H1 (cell line): Measurements from ENCODE around the gene SIK3. TPM values are rescaled to one million over a fixed set of nuclear protein-coding genes. Genes with fewer than 3 reads are reported as not detected.

Experiments used
- CTCF ChIA-PET: fragments of 300-600 bp; sonication (Branson Sonifier 250); formaldehyde crosslinking; loops from one replicate; lab custom pipeline; 2021; ENCODE audit not compliant: partially characterized antibody; lab: Charles Lee
- POLR2A ChIA-PET: fragments of 300-600 bp; sonication (Branson Sonifier 250); formaldehyde crosslinking; loops from one replicate; lab custom pipeline; 2021; ENCODE audit warnings: inconsistent platforms; ENCODE audit not compliant: partially characterized antibody; lab: Charles Lee
- DNase-seq, 2 experiments: peaks; one replicate each; pipeline versions ENCODE4 v3.0.0 to v3.0.0-alpha.2; 2010 to 2022; ENCODE audit warnings: low spot score in 2 of 2, low read depth in 1 of 2, mixed read lengths in 1 of 2
- FAIRE-seq: peaks from 2 replicates; lab custom pipeline; 2011; peaks lifted over from hg19 to GRCh38; lab: Jason Lieb, UNC
- H2AFZ ChIP-seq: 2 replicates; pipeline ENCODE4 v1.8.1; 2012; ENCODE audit warnings: low read length, inconsistent platforms
- H2AK5ac ChIP-seq: 2 replicates; pipeline ENCODE4 v1.6.1; 2013; ENCODE audit warnings: low read depth, low read length
- H2BK120ac ChIP-seq: replicated peaks from 2 replicates; pipeline ENCODE3; 2013; ENCODE audit warnings: low read depth, low read length, inconsistent platforms
- H2BK12ac ChIP-seq: 2 replicates; pipeline ENCODE4 v1.6.1; 2013; ENCODE audit warnings: low read depth, low read length
- H2BK15ac ChIP-seq: 2 replicates; pipeline ENCODE4 v1.6.1; 2013; ENCODE audit warnings: low read length
- H2BK20ac ChIP-seq: 2 replicates; pipeline ENCODE4 v1.6.1; 2013; ENCODE audit warnings: low read length
- H2BK5ac ChIP-seq: 2 replicates; pipeline ENCODE4 v1.6.1; 2013; ENCODE audit warnings: low read depth, low read length
- H3K14ac ChIP-seq: 2 replicates; pipeline ENCODE4 v1.6.1; 2013; ENCODE audit warnings: inconsistent platforms; ENCODE audit not compliant: insufficient read length
- H3K18ac ChIP-seq: 2 replicates; pipeline ENCODE4 v1.6.1; 2013; ENCODE audit warnings: low read length; ENCODE audit errors: extremely low read depth
- H3K23ac ChIP-seq: 2 replicates; pipeline ENCODE4 v1.6.1; 2013; ENCODE audit warnings: inconsistent platforms; ENCODE audit not compliant: insufficient read length
- H3K23me2 ChIP-seq: 2 replicates; pipeline ENCODE4 v1.6.1; 2013; ENCODE audit warnings: low read depth, low read length
- H3K27ac ChIP-seq: 2 replicates; pipeline ENCODE4 v1.6.1; 2011; ENCODE audit warnings: low read depth, low read length, inconsistent platforms
- H3K27me3 ChIP-seq, 4 experiments: replicated peaks in 1 of 4; 1 replicate in 1 of 4; 2 replicates in 3 of 4; pipeline versions ENCODE4 v1.6.1 to v1.8.1; 2011 to 2013; ENCODE audit warnings: low read length in 3 of 4, mild to moderate bottlenecking in 3 of 4, inconsistent platforms in 2 of 4, mixed read lengths in 2 of 4, moderate library complexity in 1 of 4; ENCODE audit not compliant: control insufficient read depth in 3 of 4, insufficient read depth in 3 of 4; ENCODE audit errors: extremely low read depth in 1 of 4
- H3K36me3 ChIP-seq, 4 experiments: 2 replicates each; pipeline versions ENCODE4 v1.6.1 to v1.8.1; 2011 to 2013; ENCODE audit warnings: mild to moderate bottlenecking in 4 of 4, low read length in 3 of 4, moderate library complexity in 2 of 4, control low read depth in 1 of 4, inconsistent platforms in 1 of 4; ENCODE audit not compliant: insufficient read depth in 4 of 4, control insufficient read depth in 2 of 4
- H3K4ac ChIP-seq: replicated peaks from 2 replicates; pipeline ENCODE3; 2013; ENCODE audit warnings: low read length, low read depth, mixed read lengths, inconsistent platforms; ENCODE audit not compliant: insufficient read length
- H3K4me1 ChIP-seq, 4 experiments: replicated peaks in 1 of 4; 1 replicate in 1 of 4; 2 replicates in 3 of 4; pipeline versions ENCODE4 v1.6.1 to v1.8.1; 2011 to 2013; ENCODE audit warnings: low read length in 3 of 4, inconsistent platforms in 2 of 4, mixed read lengths in 1 of 4; ENCODE audit not compliant: insufficient read depth in 4 of 4, control insufficient read depth in 3 of 4
- H3K4me2 ChIP-seq, 2 experiments: 2 replicates each; pipeline versions ENCODE4 v1.6.1 to v1.8.1; 2011 to 2013; ENCODE audit warnings: low read depth in 2 of 2, low read length in 2 of 2, control low read depth in 1 of 2, inconsistent platforms in 1 of 2, mild to moderate bottlenecking in 1 of 2; ENCODE audit not compliant: insufficient read depth in 1 of 2
- H3K4me3 ChIP-seq, 4 experiments: fragments of 200-600, 300-600 bp in 1 of 4; sonication (generic), shearing (Covaris generic), sonication (Bioruptor Twin) in 1 of 4; 2 replicates each; pipeline versions ENCODE4 v1.5.1 to v1.8.1; 2011 to 2016; ENCODE audit warnings: low read length in 4 of 4, low read depth in 3 of 4, control low read depth in 2 of 4, inconsistent platforms in 2 of 4, mild to moderate bottlenecking in 2 of 4, mixed read lengths in 1 of 4, moderate library complexity in 1 of 4; ENCODE audit not compliant: insufficient read depth in 2 of 4; ENCODE audit errors: extremely low read depth in 1 of 4
- H3K56ac ChIP-seq: replicated peaks from 2 replicates; pipeline ENCODE3; 2013; ENCODE audit warnings: low read depth, mild to moderate bottlenecking, mixed read lengths, low read length, inconsistent platforms; ENCODE audit not compliant: insufficient read length
- H3K79me1 ChIP-seq: 2 replicates; pipeline ENCODE4 v1.6.1; 2013; ENCODE audit warnings: low read depth, low read length, control low read depth
- H3K79me2 ChIP-seq, 2 experiments: 2 replicates each; pipeline versions ENCODE4 v1.6.1 to v1.8.1; 2012 to 2013; ENCODE audit warnings: low read length in 2 of 2, mild to moderate bottlenecking in 2 of 2, inconsistent platforms in 1 of 2; ENCODE audit not compliant: insufficient read depth in 2 of 2, control insufficient read depth in 1 of 2
- H3K9ac ChIP-seq, 4 experiments: replicated peaks in 1 of 4; 1 replicate in 1 of 4; 2 replicates in 3 of 4; pipeline versions ENCODE4 v1.6.1 to v1.8.1; 2011 to 2013; ENCODE audit warnings: low read depth in 3 of 4, low read length in 3 of 4, control low read depth in 2 of 4, mild to moderate bottlenecking in 2 of 4, moderate library complexity in 2 of 4, inconsistent platforms in 1 of 4; ENCODE audit errors: extremely low read depth in 1 of 4
- H3K9me3 ChIP-seq, 2 experiments: 2 replicates each; pipeline versions ENCODE4 v1.6.1 to v1.8.1; 2012 to 2013; ENCODE audit warnings: mild to moderate bottlenecking in 2 of 2, moderate library complexity in 2 of 2, control low read depth in 1 of 2, inconsistent platforms in 1 of 2, low read depth in 1 of 2, low read length in 1 of 2, mixed read lengths in 1 of 2; ENCODE audit not compliant: insufficient read depth in 2 of 2
- H4K20me1 ChIP-seq, 2 experiments: replicated peaks in 1 of 2; 2 replicates each; pipeline versions ENCODE3 to v1.8.1; 2011 to 2013; ENCODE audit warnings: inconsistent platforms in 2 of 2, low read length in 2 of 2, mild to moderate bottlenecking in 1 of 2; ENCODE audit not compliant: insufficient read depth in 2 of 2, control insufficient read depth in 1 of 2
- H4K5ac ChIP-seq: 2 replicates; pipeline ENCODE4 v1.6.1; 2013; ENCODE audit warnings: low read length, low read depth, mixed read lengths, inconsistent platforms; ENCODE audit not compliant: insufficient read length
- H4K8ac ChIP-seq: 2 replicates; pipeline ENCODE4 v1.8.0; 2013; ENCODE audit warnings: mild to moderate bottlenecking, moderate library complexity, low read length, inconsistent platforms; ENCODE audit not compliant: insufficient read depth; ENCODE audit errors: extremely low read depth
- H4K91ac ChIP-seq: replicated peaks from 2 replicates; pipeline ENCODE3; 2013; ENCODE audit warnings: low read length, mixed read lengths, inconsistent platforms; ENCODE audit not compliant: insufficient read length
- ATF3 ChIP-seq: IDR thresholded peaks from 2 replicates; pipeline ENCODE4 v1.6.1; 2011; ENCODE audit warnings: low read depth, mild to moderate bottlenecking, low read length; ENCODE audit not compliant: insufficient read depth
- KDM4A ChIP-seq: IDR thresholded peaks from one replicate; pipeline ENCODE4 v1.7.1; 2012; ENCODE audit warnings: low read depth, mild to moderate bottlenecking, moderate library complexity, low read length, inconsistent platforms; ENCODE audit not compliant: severe bottlenecking
- PHF8 ChIP-seq: fragments of 200-600 bp; sonication (generic); conservative IDR thresholded peaks from 2 replicates; pipeline ENCODE4 v1.7.1; 2012; ENCODE audit warnings: low read depth, mild to moderate bottlenecking, inconsistent platforms, low read length, moderate library complexity
- SP1 ChIP-seq: IDR thresholded peaks from 2 replicates; pipeline ENCODE4 v1.6.1; 2011; ENCODE audit warnings: low read depth, low read length
- SP4 ChIP-seq: IDR thresholded peaks from 2 replicates; pipeline ENCODE4 v1.6.1; 2012; ENCODE audit warnings: low read length, inconsistent platforms
- SUZ12 ChIP-seq: fragments of 200-600 bp; sonication (generic); IDR thresholded peaks from 2 replicates; pipeline ENCODE4 v1.6.1; 2012; ENCODE audit warnings: mild to moderate bottlenecking, inconsistent platforms, low read length, moderate library complexity, mixed read lengths
- TAF7 ChIP-seq: optimal IDR thresholded peaks from 2 replicates; pipeline ENCODE3; 2011; ENCODE audit warnings: low read depth, mild to moderate bottlenecking, inconsistent platforms, low read length, moderate library complexity, borderline replicate concordance
- TCF12 ChIP-seq: IDR thresholded peaks from 2 replicates; pipeline ENCODE4 v1.6.1; 2011; ENCODE audit warnings: low read depth, mild to moderate bottlenecking, low read length
- WGBS, 2 experiments: shearing (Covaris generic) in 1 of 2; methylation state at CpG; one replicate each; pipeline versions ENCODE4 v1.1.6 to v1.1.7; 2013 to 2015; ENCODE audit warnings: low lambda C conversion rate in 2 of 2, mixed read lengths in 2 of 2, inconsistent platforms in 1 of 2, low coverage in 1 of 2, missing lambda C conversion rate in 1 of 2; ENCODE audit not compliant: insufficient replicate concordance in 2 of 2, insufficient coverage in 1 of 2, insufficient read length in 1 of 2; ENCODE audit errors: extremely low coverage in 1 of 2, missing lambda C conversion rate in 1 of 2; 5-methylcytosine and 5-hydroxymethylcytosine counted together
- polyA plus RNA-seq, 7 experiments: library from polyadenylated mRNA; depleted of rRNA in 3 of 7; stranded (reverse) in 5 of 7; unstranded in 2 of 7; fragments of >200 nt in 5 of 7; fragments of 200-250 nt in 2 of 7; gene quantifications; 1 replicate in 5 of 7; 2 replicates in 1 of 7; 4 replicates in 1 of 7; pipeline versions ENCODE4 v1.2.1 to v1.2.3, GENCODE V29; 2011 to 2013; ENCODE audit warnings: missing spikeins in 2 of 7, mixed read lengths in 2 of 7
- total RNA-seq: library from RNA; stranded (reverse); fragmentation: NEBNext Ultra II Directional; extraction: Animal tissue kit (Norgen Biotek cat#: 25700); gene quantifications from 2 replicates; pipeline ENCODE4 v1.2.1, GENCODE V29; 2021

SIK3 gene
- total and polyA plus RNA-seq, 2 of the 8 experiments (the other 6 are each of a cell fraction or from before 2014, with no cell fraction given), result 19.9 to 32.1 TPM

DNA sequence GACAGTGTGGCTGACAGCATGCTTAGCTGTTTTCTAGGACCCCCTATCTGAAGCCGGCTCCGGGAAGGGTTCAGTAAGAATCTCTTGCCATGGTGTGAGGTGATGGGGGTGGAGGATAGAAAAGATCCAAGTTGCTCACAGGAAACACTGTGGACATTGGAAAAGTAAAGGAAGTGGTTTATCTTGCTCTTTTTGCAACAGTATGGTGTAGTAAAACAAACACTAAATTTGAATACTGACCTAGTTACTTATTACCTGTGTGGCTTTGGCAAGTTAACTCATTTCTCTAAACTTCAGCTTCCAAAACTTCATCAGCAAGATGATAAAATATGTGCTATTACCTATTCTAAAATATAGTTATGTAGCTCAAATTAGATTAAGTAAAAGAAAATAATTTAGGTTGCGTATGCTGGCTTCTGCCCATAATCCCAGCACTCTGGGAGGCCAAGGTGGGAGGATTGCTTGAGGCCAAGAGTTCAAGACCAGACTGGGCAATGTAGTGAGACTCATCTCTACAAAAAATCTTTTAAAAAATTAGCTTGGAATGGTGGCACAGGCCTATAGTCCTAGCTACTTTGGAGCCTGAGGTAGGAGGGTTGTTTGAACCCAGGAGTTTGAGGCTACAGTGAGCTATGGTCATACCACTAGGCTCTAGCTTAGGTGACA, 209.2 kb downstream of the SIK3 start:
- Histone ChIP-seq H3K14ac (no peak overlapping the region), H3K79me2 (no peaks in the 10 kb centered on the region), H3K23ac (no peak overlapping the region), H2AK5ac (no peak overlapping the region), H3K23me2 (no peaks in the 10 kb centered on the region), H2BK20ac (no peak overlapping the region), H3K18ac (no peak overlapping the region), H2AFZ (no peak overlapping the region), H4K5ac (no peak overlapping the region), H3K4me3 (no peak overlapping the region), H3K9me3 (no peaks in the 10 kb centered on the region), H2BK12ac (no peak overlapping the region), H2BK120ac (no peak overlapping the region), H3K4me1 (no peaks in the 10 kb centered on the region), H3K4me2 (no peak overlapping the region), H3K27ac (no peak overlapping the region), H3K27me3 (no peaks in the 10 kb centered on the region), H3K79me1 (no peaks in the 10 kb centered on the region), H4K91ac (no peak overlapping the region), H3K36me3 (peaks cover 0 to 7% (median 3%) of the 10 kb centered on the region in 4 experiments; a peak in 4 of 8 replicates), H3K9ac (no peak overlapping the region), H3K4ac (no peak overlapping the region), H4K20me1 (peaks cover 0 to 2% of the 10 kb centered on the region in 2 experiments), H4K8ac (no peak overlapping the region), H2BK15ac (no peak overlapping the region), H3K56ac (no peak overlapping the region), H2BK5ac (no peak overlapping the region)
- POLR2A ChIA-PET, result interaction anchor here (0.6 to 1.4 kb wide), 3 partner anchors 14 to 255 kb away, joined by 3 to 4 read pairs (median 3); partner anchors contain the start of gene PAFAH1B2
- 99% methylated on average over 3 of the region's 3 CpGs; no CpG with 5 or more reads in 1 of the 2 experiments for WGBS, 2 experiments
- no peak for FAIRE-seq
- CTCF ChIA-PET, result interaction anchor here (0.9 to 2.9 kb wide), 7 partner anchors 8 to 292 kb away, joined by 3 to 16 read pairs (median 3); no protein-coding TSS in a partner anchor
- DNase-seq, result no peak
- TF ChIP-seq PHF8 (no peak), SP1 (no peak), SUZ12 (no peak), TCF12 (no peak), TAF7 (no peak), SP4 (no peak), KDM4A (no peak), ATF3 (no peak)
